OCI-LY7 (cell line): Measurements from ENCODE around the gene RABL3. TPM values are rescaled to one million over a fixed set of nuclear protein-coding genes. Genes with fewer than 3 reads are reported as not detected.

ENCODE experiments used
- BruUV-seq: library from RNA; stranded (reverse); fragments of 400-500 nt; replicated peaks from 2 replicates; lab custom pipeline; 2021; lab: Mats Ljungman, UMichigan
- CTCF ChIA-PET: fragments of 300-600 bp; sonication (Branson Sonifier 250); formaldehyde crosslinking; loops from one replicate; lab custom pipeline; 2022; ENCODE audit warnings: antibody characterized with exemption; ENCODE audit not compliant: unreplicated experiment; lab: Charles Lee
- POLR2A ChIA-PET: fragments of 300-600 bp; sonication (Branson Sonifier 250); formaldehyde crosslinking; loops from one replicate; lab custom pipeline; 2022; ENCODE audit warnings: antibody characterized with exemption; lab: Charles Lee
- DNase-seq: peaks from one replicate; pipeline ENCODE4 v3.0.0-alpha.2; 2015; ENCODE audit warnings: low spot score
- H2AFZ ChIP-seq: fragments of 200-600 bp; sonication (generic), shearing (Covaris generic); 2 replicates; pipeline ENCODE4 v1.6.1; 2014; ENCODE audit warnings: mild to moderate bottlenecking, antibody characterized with exemption, low read length, moderate library complexity
- H3K27ac ChIP-seq: fragments of 200-600 bp; sonication (generic); 2 replicates; pipeline ENCODE4 v1.5.1; 2014; ENCODE audit warnings: mixed run types, low read depth, mild to moderate bottlenecking, moderate library complexity, low read length, inconsistent platforms; ENCODE audit not compliant: poor library complexity, severe bottlenecking
- H3K36me3 ChIP-seq: fragments of 200-600 bp; sonication (generic); 2 replicates; pipeline ENCODE4 v1.6.1; 2014; ENCODE audit warnings: mild to moderate bottlenecking, antibody characterized with exemption, low read length, moderate library complexity, mixed read lengths; ENCODE audit not compliant: insufficient read depth
- H3K4me1 ChIP-seq: fragments of 200-600 bp; sonication (generic); 2 replicates; pipeline ENCODE4 v1.5.1; 2014; ENCODE audit warnings: mild to moderate bottlenecking, low read length; ENCODE audit not compliant: insufficient read depth, poor library complexity, severe bottlenecking
- H3K4me2 ChIP-seq: fragments of 200-600 bp; sonication (generic); 2 replicates; pipeline ENCODE4 v1.6.1; 2014; ENCODE audit warnings: mild to moderate bottlenecking, low read length
- H3K4me3 ChIP-seq: fragments of 200-600 bp; sonication (generic); 2 replicates; pipeline ENCODE4 v1.5.1; 2014; ENCODE audit warnings: mild to moderate bottlenecking, low read depth, low read length; ENCODE audit not compliant: poor library complexity, severe bottlenecking
- H3K79me2 ChIP-seq: fragments of 200-600 bp; sonication (generic); 2 replicates; pipeline ENCODE4 v1.6.1; 2016; ENCODE audit warnings: low read depth, mild to moderate bottlenecking, low read length, moderate library complexity, mixed read lengths; ENCODE audit not compliant: insufficient read depth
- H3K9me2 ChIP-seq: fragments of 200-600 bp; sonication (generic); 2 replicates; pipeline ENCODE4 v1.6.1; 2016; ENCODE audit warnings: mild to moderate bottlenecking, low read length, mixed read lengths; ENCODE audit not compliant: insufficient read depth
- H3K9me3 ChIP-seq: fragments of 200-600 bp; sonication (generic); 2 replicates; pipeline ENCODE4 v1.6.1; 2014; ENCODE audit warnings: mild to moderate bottlenecking, mixed run types, low read length, mixed read lengths
- H4K20me1 ChIP-seq: fragments of 200-600 bp; sonication (generic); 2 replicates; pipeline ENCODE4 v1.6.1; 2014; ENCODE audit warnings: mild to moderate bottlenecking, antibody characterized with exemption, low read length, moderate library complexity, mixed read lengths; ENCODE audit not compliant: insufficient read depth
- EZH2phosphoT487 ChIP-seq: fragments of 200-600 bp; sonication (generic); IDR thresholded peaks from 2 replicates; pipeline ENCODE4 v1.6.1; 2018; ENCODE audit warnings: low read depth, borderline replicate concordance, mild to moderate bottlenecking, mixed run types, antibody characterized with exemption, low read length, moderate library complexity, mixed read lengths
- intact Hi-C: fragments of 100-400 bp; cut with micrococcal nuclease; formaldehyde crosslinking; loops from one replicate; pipeline ENCODE4 v1.10.0; 2022; ENCODE audit not compliant: unreplicated experiment
- total RNA-seq, 2 experiments: library from RNA; depleted of rRNA in 1 of 2; stranded (reverse); fragments of >200 nt in 1 of 2; shearing (Covaris generic) in 1 of 2; gene quantifications; 2 replicates each; pipeline ENCODE4 v1.2.3, GENCODE V29; 2014 to 2022
- TF ChIP-seq, protein P1 (sequence below): fragments of 200-600 bp; sonication (generic); conservative IDR thresholded peaks from 2 replicates; pipeline ENCODE4 v1.5.1; 2014; ENCODE audit warnings: mild to moderate bottlenecking, antibody characterized with exemption, low read length, moderate library complexity, mixed read lengths

Gene RABL3
- total RNA-seq, 2 experiments from 2014 or later, result 7.7 to 27.9 TPM

- Histone ChIP-seq H3K36me3 (no peaks in the 10 kb centered on the region), H3K4me2 (no peak overlapping the region), H3K4me3 (no peak overlapping the region), H3K79me2 (no peaks in the 10 kb centered on the region), H4K20me1 (no peaks in the 10 kb centered on the region), H3K4me1 (no peaks in the 10 kb centered on the region), H3K27ac (no peak overlapping the region), H3K9me3 (no peaks in the 10 kb centered on the region), H3K9me2 (no peaks in the 10 kb centered on the region), H2AFZ (no peak overlapping the region)
- CTCF ChIA-PET, result no interaction called here
- DNase-seq, result no peak
- POLR2A ChIA-PET, result interaction anchor here (0.6 kb wide), 1 partner anchor 382 kb away, joined by 5 read pairs; no protein-coding TSS in a partner anchor
- no TSS peak for BruUV-seq
- no peak for TF ChIP-seq EZH2phosphoT487
- TF ChIP-seq, protein P1, sequence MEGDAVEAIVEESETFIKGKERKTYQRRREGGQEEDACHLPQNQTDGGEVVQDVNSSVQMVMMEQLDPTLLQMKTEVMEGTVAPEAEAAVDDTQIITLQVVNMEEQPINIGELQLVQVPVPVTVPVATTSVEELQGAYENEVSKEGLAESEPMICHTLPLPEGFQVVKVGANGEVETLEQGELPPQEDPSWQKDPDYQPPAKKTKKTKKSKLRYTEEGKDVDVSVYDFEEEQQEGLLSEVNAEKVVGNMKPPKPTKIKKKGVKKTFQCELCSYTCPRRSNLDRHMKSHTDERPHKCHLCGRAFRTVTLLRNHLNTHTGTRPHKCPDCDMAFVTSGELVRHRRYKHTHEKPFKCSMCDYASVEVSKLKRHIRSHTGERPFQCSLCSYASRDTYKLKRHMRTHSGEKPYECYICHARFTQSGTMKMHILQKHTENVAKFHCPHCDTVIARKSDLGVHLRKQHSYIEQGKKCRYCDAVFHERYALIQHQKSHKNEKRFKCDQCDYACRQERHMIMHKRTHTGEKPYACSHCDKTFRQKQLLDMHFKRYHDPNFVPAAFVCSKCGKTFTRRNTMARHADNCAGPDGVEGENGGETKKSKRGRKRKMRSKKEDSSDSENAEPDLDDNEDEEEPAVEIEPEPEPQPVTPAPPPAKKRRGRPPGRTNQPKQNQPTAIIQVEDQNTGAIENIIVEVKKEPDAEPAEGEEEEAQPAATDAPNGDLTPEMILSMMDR, result no peak
- intact Hi-C loops, result no loop called here
Observed at GRCh38 chr3:120649830-120650233, 92.5 kb downstream of the RABL3 start.

GRCh38 chr3:120648290-120648689, 94.0 kb downstream of the RABL3 start:
- H4K20me1 ChIP-seq, result no peaks in the 10 kb centered on the region
- intact Hi-C loops, result no loop called here

More at GRCh38 chr3:120648290-120648689, 94.0 kb downstream of the RABL3 start:
- H3K79me2 ChIP-seq, result no peaks in the 10 kb centered on the region
- H3K9me2 ChIP-seq, result no peaks in the 10 kb centered on the region
- H3K36me3 ChIP-seq, result no peaks in the 10 kb centered on the region
- no peak overlapping the region for H2AFZ ChIP-seq
- ChIA-PET POLR2A (interaction anchor here (0.6 kb wide), 2 partner anchors 8 to 48 kb away, joined by 4 to 10 read pairs; no protein-coding TSS in a partner anchor), CTCF (no interaction called here)
- no peak overlapping the region for H3K27ac ChIP-seq
- no peak for DNase-seq
- TF ChIP-seq, protein P1, result no peak
- TF ChIP-seq EZH2phosphoT487, result no peak
- H3K4me2 ChIP-seq, result no peak overlapping the region
- H3K4me3 ChIP-seq, result no peak overlapping the region
- H3K4me1 ChIP-seq, result no peaks in the 10 kb centered on the region
- no peaks in the 10 kb centered on the region for H3K9me3 ChIP-seq
- no TSS peak for BruUV-seq
